NOMO-1 treated with dmso at 0.1 percent for 144 hours (cell line): ENCODE results near the gene OR52E6.

ENCODE experiments used
- DNase-seq: peaks from one replicate; lab custom pipeline; 2025; ENCODE audit not compliant: unreplicated experiment; lab: John Stamatoyannopoulos, UW

The OR52E6 gene

DNA sequence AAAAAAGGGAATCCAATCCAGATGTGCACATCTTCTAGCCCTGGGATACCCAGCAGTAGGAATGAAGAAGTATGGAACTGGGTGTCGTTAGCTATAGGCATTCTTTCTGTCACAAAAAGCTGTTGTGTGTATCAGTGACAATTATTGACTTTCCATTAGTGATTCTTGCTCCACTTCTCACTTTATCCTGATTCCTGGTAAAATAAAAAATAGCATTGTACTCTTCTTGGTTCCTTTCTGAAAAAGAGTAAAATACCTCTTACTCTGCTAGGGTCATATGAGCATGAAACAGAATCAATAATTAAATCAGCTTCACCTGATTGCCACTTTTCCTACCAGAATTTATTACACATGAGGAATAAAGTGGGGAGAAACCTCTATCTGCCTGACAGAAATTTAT, at the start of gene OR52E6:
OR52E6 (minus strand) TSS at position 101 of the 400 bp plus-strand sequence; CDS start at position 101, 0 bp downstream.
- no peak for DNase-seq

DNA sequence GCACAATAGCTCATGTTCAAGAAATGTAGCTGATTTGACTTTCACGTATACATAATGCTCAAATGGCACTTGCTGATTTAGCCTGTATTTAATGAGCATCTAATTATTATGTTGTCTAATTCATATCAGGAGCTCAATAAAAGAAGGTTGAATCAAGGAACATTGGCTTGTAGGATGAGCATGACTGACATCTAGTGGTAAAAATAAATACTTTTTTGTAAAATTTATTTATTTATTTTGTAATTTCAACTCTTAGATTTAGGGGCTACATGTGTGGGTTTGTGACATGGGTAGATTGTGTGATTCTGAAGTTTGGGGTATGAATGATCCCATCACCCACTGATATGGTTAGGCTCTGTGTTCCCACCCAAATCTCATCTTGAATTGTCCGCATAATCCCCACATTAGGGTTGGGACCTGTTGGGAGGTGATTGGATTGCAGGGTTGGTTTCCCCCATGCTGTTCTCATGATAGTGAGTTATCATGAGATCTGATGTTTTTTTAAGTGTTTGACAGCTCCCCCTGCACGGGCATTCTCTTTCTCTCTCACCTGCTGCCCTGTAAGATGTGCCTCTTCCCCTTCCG, 49.6 kb upstream of the OR52E6 start:
- no peak for DNase-seq

DNA sequence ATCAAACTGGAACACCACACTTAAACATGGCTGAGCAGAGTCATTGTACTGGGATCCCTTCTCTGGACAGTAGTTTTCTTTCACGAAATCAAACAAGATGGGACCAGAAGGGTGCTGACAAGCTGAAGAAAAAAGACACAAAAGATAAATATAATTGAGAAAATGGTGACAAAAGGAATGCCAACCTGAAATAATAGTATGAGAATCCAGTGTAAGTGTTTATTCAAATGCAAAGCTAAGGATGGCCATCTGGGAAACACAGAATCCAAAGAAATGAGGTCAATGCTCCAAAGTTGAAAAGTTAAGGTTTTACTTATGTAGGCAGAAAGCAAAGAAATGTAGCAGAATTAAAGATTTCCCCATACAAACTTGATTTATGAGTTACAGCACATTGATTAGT, 46.0 kb upstream of the OR52E6 start:
- DNase-seq = no peak

DNA sequence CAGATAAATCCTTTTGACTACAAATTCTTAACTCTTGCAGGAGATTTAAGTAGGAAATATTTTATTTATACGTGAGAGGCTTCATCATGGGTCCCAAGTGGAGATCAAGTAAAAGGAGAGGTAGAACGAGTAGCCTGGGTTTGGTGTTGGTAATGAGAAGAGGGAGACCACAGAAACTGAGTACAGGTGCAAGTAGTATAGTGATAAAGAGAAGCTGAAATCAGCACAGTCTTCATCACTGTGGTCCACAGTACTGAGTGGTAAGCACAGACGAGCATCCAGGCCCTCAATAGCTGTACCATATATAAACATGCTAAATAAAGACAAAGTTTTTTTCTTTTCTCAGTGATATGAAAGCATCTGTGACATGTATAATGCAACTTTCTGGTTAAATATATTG, 45.5 kb upstream of the OR52E6 start:
- DNase-seq = no peak

DNA sequence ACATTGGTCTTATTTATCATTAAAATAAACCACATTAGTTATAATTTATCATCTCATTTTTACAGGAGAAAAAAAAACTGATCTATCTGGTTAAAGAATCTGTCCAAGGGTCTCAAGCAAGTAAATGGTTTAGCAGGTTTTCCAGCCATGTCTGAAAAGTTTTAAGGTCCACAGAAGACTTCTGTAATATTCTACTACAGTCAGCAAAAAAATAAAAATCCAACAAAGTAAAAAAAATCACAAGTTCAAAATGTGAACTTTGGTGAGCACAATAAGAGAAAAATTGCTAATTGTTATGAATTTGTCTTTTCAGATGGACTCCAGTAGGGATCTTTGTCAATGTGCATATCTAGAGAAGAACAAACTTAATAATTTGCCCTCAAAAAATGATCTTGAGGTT, 40.1 kb upstream of the OR52E6 start:
- no peak for DNase-seq

DNA sequence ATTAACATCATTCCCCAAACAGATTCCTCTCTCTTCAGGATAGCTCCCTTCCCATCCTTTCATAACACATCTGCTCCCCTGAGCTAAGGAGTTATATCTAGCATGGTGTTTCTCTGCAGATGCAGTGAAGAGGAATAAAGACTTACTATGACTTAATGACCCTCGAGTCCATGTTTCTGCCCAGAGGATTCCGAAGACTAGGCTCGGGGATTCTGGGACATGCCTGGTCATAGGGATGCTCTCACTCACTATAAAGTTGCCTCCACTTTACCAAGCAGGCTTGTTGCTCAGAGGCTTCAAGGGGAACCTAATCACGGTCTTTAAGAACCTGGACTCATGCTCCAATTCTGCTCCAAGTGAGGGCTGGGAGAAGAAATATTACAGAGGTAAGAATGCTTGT, 38.6 kb upstream of the OR52E6 start, which contains the start of gene OR52E4:
OR52E4 (plus strand) TSS at position 301 of the 400 bp plus-strand sequence. CDS start 3,664 bp downstream, outside the sequence.
- no peak for DNase-seq

DNA sequence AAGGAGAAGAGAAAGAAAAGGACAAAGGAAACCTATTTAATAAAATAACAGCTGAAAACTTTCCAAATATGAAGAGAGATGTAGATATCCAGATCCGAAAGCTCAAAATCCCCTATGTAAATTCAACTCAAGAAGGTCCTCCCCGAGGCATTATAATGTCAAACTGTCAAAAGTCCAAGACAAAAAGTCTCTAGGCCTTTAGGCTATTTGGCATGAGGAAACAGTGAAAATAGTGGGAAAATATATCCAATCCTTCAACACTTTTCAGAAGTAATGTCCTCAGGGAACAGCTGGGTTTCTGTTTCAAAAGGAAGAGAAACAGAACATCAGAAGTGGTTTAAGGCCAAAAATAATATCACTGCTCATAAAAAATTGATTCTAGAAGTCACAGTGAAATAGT, 36.9 kb upstream of the OR52E6 start:
- no peak for DNase-seq

DNA sequence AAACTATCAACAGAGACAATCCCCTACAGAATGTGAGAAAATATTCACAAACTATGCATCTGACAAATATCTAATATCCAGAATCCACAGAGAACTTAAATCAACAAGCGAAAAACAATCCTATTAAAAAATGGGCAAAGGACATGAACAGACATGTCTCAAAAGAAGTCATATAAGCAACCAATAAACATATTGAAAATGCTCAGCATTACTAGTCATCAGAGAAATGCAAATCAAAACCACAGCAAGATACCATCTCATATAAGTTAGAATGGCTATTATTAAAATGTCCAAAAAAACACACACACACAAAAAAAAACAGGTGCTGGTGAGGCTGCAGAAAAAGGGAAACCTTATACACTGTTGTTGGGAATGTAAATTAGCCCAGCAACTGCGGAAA, 24.1 kb upstream of the OR52E6 start:
- no peak for DNase-seq

DNA sequence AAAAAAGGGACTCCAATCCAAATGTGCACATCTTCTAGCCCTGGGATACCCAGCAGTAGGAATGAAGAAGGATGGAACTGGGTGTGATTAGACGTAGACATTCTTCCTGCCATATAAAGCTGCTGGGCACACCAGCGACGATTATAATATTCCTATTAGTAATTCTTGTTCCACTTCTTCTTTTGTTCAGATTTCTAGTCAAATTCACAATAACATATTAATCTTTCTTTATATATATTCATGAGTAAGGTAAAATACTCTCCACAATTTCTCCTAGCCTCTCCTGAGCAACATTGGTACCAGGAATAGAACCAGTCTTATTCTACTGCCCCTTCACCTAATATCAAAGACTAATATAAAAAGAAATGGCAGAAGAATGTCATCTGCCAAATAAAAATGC, 15.9 kb upstream of the OR52E6 start, which contains the start of gene OR52E8:
OR52E8 (minus strand) TSS at position 101 of the 400 bp plus-strand sequence; CDS start at position 101, 0 bp downstream.
- no peak for DNase-seq

DNA sequence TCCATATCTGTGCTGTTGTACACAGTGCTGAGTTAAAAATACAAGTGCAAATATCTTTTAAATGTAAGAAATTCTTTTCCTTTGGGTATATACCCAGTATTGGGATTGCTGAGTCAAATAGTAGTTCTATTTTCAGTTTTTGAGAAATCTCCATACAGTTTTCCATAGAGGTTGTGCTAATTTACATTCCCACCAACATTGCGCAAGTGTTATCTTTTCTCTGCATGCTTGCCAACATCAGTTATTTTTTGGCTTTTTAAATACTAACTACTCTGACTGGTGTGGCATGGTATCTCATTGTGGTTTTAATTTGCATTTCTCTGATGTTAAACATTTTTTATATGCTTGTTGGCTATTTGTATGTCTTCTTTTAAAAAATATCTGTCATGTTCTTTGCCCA, 9.3 kb upstream of the OR52E6 start:
- DNase-seq = no peak

DNA sequence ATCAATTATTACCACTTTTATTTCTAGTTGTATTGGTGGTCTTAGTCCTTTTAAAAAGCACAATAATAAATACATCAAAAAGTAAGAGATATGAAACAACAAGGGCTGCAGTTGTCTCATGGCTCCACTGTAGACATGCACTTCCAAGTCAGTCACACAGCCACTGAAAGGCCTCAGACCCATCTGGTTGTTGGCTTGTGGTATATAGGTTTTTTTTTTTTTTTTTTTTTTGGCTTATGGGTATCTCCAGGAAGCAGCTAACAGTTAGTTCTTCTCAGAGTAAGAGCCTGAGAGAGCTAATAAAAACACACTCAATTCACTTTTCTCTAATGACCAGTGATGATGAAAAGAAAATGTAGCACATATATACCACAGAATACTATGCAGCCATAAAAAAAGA, 6.0 kb upstream of the OR52E6 start:
- DNase-seq = no peak

DNA sequence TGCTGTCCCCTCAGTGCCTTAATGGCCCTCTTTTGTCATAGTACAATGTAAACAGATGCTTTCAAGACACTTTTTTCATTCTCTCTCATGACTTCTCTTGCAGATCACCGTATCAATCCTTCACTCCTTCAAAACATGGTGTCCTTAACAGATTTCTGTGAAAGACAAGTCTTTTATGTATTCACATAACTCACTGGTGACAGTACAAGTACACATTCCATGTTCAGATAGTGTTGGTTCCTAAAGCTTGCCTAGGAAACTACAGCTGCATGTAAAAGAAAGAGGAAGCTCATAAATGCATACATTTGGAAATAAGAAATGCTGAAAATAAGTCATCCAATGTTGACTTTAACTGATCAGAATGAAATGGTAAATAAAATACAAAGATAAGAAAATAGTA, 5.0 kb upstream of the OR52E6 start:
- no peak for DNase-seq

DNA sequence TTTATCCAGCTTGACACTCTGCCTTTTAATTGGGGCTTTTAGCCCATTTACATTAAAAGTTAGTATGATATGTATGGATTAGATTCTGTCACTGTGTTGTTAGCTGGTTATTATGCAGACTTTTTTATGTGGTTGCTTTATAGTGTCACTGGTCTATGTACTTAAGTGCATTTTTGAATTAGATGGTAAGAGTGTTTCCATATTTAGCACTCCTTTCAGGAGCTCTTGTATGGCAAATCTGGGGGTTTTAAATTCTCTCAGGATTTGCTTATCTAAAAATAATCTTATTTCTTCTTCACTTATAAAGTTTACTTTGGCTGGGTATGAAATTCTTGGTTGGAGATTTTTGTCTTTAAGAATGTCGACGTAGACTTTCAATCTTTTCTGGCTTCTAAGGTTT, 4.0 kb downstream of the OR52E6 start:
- DNase-seq = no peak

DNA sequence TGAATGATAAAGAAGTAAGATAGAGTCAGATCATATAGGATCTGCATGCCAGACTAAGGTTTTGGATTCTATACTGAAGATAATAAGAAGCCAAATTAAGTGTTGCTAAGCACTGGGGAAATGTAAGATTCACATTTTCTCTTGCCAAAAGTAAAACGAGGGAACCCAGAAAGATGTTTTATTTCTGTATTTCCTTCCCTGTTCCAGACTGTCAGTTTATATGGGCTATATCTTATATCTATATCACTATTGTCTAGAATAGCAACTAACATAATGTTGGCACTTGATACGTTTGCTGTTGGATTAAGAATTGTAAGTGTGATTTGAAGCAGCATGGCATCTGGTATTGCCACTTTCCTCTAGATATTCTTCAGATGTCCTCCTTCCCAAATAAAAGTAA, 8.3 kb downstream of the OR52E6 start:
- no peak for DNase-seq

DNA sequence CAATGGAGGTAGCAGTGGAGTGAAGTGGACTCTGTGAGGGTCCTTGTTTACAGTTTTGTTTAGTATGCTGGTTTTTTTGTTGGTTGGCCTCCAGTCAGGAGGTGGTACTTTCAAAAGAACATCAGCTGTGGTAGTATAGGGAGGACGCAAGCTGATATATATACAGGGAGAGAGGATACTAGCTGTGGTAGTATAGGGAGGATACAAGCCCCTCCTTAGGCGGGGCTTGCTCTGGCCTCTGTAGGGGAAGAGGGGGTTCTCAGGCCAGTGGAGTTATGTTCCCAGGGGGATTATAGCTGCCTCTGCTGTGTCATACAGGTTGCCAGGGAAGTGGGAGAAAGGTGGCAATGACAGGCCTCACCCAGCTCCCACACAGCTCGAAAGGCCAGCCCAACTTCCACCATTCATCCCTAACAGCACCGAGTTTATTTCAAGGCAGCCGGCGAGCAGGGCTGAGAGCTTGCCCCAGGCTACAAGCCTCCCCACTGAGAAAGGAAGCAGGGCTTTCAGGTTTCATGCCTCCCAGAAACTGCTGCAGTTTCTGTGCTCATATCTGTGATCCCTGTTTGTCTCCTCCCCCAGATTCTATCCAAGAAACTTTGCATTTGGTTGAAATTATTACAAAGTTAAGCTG, 10.4 kb downstream of the OR52E6 start:
- DNase-seq = no peak

DNA sequence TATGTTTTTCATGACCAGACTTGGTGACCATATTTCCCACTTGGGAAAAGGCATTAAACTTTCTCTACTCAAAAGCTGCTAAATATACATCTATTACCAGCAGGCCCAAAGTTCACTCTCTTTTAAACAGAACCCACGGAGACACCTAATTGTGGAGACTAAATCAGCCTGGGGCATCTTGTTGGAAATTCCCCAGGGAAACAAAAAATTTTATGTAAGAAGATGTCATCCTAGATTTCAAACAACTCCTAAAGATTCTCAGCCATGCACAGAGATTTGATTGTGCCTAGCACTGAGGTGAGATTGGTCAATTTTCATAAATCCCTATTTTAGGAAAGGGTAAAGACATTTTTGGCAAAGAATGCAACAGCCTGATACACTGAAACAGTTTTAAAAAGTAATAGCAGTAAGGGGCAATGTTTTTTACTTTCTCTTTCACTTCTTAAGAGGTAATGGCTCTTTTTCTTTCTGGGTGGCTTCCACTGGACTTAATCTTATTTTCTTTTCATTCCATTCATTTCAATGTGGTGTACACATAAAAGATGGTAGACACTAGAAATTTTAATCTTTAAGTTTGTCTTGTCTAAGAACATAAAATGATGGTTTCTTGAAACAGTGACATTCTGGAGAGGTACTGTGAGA, 23.3 kb downstream of the OR52E6 start:
- no peak for DNase-seq

DNA sequence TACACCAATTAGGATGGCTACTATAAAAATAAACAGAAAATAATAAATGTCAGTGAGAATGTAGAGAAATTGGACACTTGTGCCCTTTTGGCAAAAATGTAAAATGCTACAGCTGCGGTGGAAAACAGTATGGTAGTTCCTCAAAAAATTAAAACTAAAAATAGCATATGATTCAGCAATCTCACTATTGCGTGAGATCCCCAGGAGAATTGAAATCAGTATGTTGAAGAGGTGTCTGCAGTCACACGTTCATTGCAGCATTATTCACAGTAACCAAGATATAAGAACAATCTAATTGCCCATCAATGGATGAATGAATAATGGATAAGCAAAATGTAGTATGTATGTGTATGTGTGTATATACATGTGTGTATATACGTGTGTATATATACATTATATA, 26.2 kb downstream of the OR52E6 start:
- DNase-seq = peak; percentile 76

DNA sequence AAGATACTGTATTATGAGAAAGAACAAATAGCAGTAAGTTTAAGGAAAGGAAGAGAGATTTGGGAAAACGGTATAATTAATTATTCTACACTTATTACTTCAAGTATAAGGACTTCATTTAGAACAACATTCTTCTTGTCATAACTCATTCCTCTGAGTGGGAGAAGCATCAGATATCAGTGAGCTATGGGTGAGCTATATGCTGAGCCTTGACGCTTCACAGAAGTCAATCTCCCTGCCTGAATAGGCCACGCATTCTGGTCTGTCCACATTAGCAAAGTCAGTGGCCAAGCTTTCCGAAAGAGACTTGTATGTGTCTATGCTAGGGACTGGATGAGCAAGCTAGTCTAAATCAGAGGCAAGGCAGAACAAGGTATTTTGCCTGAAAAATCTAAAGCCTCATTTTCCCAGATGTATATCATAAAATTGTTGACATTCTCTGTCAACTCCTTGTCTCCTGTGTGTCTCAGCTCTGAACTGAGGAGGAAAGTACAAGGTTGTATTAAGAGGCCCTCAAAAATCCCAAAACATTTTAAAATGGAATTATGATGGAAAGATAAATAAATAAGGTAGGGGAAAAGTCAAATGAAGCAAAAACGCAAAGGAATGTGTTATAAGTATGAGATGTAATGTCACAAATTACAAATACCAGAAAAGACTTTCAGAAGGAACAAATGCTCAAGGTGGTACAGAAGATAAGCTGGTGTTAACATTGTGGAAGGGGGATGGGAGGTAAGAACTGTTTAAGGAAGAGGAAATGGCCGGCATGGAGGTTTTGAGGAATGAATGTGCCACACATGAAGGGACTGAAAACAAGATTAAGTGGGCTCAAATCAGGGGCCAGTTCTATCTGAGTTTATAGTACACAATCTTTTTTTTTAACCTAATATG, 31.5 kb downstream of the OR52E6 start:
- DNase-seq = no peak

DNA sequence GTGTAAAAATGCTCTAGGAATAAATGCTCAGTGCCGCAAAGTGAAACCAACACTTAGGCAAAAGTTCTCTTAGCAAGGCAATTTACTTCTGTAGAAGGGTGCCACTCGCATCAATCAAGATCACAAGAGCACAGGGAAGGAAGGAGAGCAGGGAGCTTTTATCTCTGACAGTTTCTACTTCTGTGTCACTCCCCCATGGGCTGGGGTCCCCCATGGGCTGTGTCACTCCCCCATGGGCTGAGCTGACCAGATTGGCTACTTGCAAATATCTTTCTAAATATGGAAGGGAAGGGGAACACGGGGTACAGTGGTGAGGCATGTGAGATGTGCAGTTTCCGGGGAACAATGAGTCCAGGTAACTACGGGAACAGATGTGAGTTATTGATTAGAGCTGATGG, 32.6 kb downstream of the OR52E6 start:
- DNase-seq = no peak

DNA sequence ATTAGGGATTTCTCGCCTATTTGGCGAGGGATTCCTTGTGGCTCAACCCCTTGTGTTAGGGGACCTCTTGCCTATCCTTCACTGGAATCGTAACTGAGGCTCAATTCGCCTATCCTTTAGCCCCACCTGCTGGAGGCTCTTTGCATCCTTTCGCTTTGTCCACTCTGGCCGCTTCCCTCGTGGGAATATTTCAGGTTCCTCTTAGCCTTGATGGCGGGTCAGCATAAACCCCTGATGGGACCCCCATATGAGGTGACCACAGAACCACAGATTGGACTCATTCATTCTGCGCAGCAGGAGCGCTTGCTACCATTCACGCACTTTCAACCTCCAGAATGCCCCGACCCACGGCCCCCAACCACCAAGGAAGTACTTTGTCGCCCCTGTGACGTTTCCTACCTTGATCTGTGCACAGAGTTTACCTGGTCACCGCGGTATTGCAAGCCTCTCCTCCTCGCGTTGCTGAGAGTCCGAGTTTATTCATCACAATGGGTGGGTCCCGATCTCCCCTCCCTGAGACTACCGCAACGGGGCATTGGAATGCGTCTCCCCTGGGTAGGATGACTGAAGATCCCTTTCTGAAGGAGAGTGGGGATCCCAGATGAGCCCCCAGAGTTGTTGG, 33.1 kb downstream of the OR52E6 start, which contains the start of gene OR52N2:
OR52N2 (plus strand) TSS at position 425 of the 622 bp plus-strand sequence. CDS start 11,412 bp downstream, outside the sequence.
- peak; percentile 61 for DNase-seq

DNA sequence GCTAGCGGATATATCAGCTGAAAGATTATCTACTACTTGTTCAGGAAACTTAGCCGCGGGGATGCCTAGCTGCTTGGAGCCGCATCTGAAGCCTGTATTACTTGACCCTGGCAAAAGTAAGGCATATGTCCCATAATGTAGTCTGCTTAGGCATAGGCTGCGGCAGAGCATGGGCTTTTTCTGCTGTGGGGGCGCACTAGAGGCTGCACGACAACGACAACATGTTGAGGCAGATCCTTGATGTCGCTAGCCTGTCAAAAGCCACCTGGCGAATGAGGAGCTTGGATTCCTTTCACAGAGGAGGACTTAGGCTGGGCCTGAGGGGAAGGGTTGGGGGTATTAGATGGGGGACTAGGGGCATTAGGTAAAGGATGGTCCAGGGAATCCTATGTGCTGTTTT, 34.1 kb downstream of the OR52E6 start:
- no peak for DNase-seq
